HUES48 (cell line): ENCODE results near the gene SLC5A10.
"Not testable (repeated sequence)": the region's sequence is repeated elsewhere in the genome, so short reads cannot be mapped to it uniquely, and the experiment has no call there.

Source experiments
- H3K27ac ChIP-seq: one replicate; pipeline ENCODE4 v1.7.0; 2013; ENCODE audit warnings: low read depth, low read length, inconsistent platforms
- H3K27me3 ChIP-seq: 2 replicates; pipeline ENCODE4 v1.6.1; 2013; ENCODE audit warnings: mild to moderate bottlenecking, low read length; ENCODE audit not compliant: control insufficient read depth, insufficient read depth
- H3K36me3 ChIP-seq: 2 replicates; pipeline ENCODE4 v1.6.1; 2013; ENCODE audit warnings: low read length; ENCODE audit not compliant: control insufficient read depth, insufficient read depth
- H3K4me1 ChIP-seq: 2 replicates; pipeline ENCODE4 v1.6.1; 2013; ENCODE audit warnings: mild to moderate bottlenecking, low read length; ENCODE audit not compliant: control insufficient read depth, insufficient read depth
- H3K4me3 ChIP-seq: 2 replicates; pipeline ENCODE4 v1.5.1; 2013; ENCODE audit warnings: mild to moderate bottlenecking, low read depth, low read length
- H3K9ac ChIP-seq: 2 replicates; pipeline ENCODE4 v1.6.1; 2013; ENCODE audit warnings: mild to moderate bottlenecking, low read depth, low read length, moderate library complexity
- H3K9me3 ChIP-seq: 2 replicates; pipeline ENCODE4 v1.6.1; 2013; ENCODE audit warnings: low read length; ENCODE audit not compliant: control insufficient read depth, insufficient read depth

Gene SLC5A10

DNA sequence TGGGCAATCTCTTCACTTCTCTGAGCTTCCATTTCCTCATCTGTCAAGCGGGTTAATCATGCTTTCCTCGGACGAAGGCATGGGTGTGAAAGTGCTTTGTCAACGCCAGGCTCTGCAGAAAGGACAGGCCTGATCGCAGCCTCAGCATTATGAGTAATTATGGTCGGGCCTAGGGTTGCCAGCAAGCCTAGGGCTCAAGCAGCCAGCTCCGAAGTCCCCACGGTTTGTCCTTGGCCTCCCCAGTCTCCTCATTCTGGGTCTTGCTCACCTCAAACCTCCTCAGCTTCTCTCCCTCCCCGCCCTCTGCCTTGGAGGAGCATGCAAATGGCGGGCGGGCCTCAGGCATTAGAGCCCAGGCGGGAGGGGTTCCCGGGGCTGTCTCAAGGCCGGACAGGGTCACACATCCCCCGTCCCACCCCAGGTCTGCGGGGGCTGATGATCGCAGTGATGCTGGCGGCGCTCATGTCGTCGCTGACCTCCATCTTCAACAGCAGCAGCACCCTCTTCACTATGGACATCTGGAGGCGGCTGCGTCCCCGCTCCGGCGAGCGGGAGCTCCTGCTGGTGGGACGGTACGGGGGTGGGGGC lies 62.8 kb downstream of the SLC5A10 start:
- Histone ChIP-seq H3K36me3 (no peaks in the 10 kb centered on the region), H3K27ac (no peak overlapping the region), H3K4me1 (no peaks in the 10 kb centered on the region), H3K4me3 (no peak overlapping the region), H3K9me3 (no peaks in the 10 kb centered on the region), H3K27me3 (no peaks in the 10 kb centered on the region), H3K9ac (no peak overlapping the region)

DNA sequence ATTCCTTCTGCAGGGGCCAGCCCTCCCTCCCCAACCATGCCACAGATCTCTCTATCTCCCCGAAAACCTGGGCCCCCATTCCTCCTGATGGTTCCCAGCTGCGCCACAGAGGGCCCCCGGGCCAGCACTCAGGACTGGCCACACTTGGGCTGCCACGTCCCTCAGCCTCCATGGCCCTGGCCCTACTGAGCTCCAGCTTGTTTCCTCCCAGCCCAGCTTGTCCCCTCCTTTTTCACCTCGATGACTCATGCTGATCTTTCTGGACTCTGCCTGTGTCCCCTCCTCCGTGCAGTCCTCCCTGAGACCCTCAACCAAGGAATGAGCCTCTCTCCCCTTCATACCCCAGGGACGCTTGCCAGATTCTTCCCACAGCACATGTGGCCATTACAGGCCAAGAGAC lies 63.5 kb downstream of the SLC5A10 start:
- Histone ChIP-seq H3K27ac (no peak overlapping the region), H3K27me3 (no peaks in the 10 kb centered on the region), H3K9ac (no peak overlapping the region)

DNA sequence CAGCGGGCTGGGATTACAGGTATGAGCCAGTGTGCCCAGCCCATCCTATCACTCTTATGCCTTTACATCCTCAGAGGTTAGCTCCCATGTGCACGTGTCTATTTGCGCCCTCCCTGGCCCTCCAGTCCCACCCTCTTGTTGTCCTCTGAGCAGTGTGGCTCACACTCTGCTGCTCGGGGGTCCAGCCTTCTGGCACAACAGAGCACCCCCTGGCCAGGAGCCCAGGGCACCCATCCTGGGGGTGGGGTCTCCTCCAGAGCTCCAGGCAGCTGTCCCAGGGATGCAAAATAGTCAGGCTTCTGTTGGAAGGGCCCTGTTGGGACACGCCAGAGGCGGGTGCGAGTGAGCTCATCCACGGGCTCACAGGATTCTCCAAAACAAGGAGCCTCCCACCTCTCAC lies 64.3 kb downstream of the SLC5A10 start:
- no peak overlapping the region for H3K9ac ChIP-seq
- H3K27ac ChIP-seq: no peak overlapping the region
- H3K9me3 ChIP-seq: no peaks in the 10 kb centered on the region
- no peak overlapping the region for H3K4me3 ChIP-seq
- H3K36me3 ChIP-seq: no peaks in the 10 kb centered on the region
- H3K27me3 ChIP-seq: no peaks in the 10 kb centered on the region
- H3K4me1 ChIP-seq: no peaks in the 10 kb centered on the region

More for the DNA sequence above, 63.5 kb downstream of the SLC5A10 start:
- H3K36me3 ChIP-seq: no peaks in the 10 kb centered on the region
- H3K4me1 ChIP-seq: no peaks in the 10 kb centered on the region
- no peak overlapping the region for H3K4me3 ChIP-seq
- no peaks in the 10 kb centered on the region for H3K9me3 ChIP-seq

DNA sequence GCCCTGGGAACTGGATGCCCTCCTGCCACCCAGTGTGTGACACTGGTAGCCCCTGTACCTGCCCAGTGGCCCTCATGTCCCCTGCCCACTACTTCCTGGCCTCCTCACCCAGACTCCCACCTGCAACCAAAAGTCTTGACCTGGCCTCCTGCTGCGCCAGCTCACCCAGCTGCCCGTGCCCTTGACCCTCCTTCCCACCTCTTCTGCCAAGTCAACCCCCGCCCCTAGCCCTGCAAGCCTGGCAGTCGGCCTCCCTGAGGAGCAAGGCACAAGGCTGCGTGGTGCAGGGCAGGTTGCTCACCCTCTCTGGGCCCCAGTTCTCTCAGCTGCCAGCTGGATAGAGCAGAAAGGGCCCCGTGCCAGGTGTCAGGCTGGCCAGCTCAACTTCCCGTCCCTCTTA lies 64.9 kb downstream of the SLC5A10 start:
- Histone ChIP-seq H3K36me3 (no peaks in the 10 kb centered on the region), H3K4me3 (no peak overlapping the region), H3K27ac (no peak overlapping the region), H3K9ac (no peak overlapping the region), H3K4me1 (no peaks in the 10 kb centered on the region), H3K27me3 (no peaks in the 10 kb centered on the region), H3K9me3 (no peaks in the 10 kb centered on the region)

DNA sequence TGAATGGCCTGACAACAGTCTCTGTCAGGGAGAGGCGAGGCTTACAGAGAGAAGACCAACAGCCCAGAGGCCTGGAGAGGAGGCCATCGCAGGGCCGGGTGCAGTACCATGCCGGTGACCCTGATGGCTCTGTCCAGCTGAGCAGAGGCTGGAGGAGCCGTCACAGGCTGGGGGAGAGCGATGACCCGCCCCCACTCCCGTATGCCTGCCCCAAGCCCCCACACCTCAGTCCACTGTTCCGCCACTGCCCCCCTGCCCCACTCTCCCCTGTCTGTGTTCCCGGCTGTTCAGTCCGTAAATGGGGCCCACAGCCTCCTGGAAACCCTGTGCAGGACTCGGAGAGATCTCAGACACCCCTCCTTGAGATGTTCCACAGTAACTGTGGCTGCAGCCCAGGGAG lies 65.4 kb downstream of the SLC5A10 start:
- H3K27ac ChIP-seq: no peak overlapping the region
- H3K4me3 ChIP-seq: no peak overlapping the region
- no peak overlapping the region for H3K9ac ChIP-seq
- no peaks in the 10 kb centered on the region for H3K27me3 ChIP-seq
- H3K4me1 ChIP-seq: no peaks in the 10 kb centered on the region
- H3K36me3 ChIP-seq: no peaks in the 10 kb centered on the region
- no peaks in the 10 kb centered on the region for H3K9me3 ChIP-seq

DNA sequence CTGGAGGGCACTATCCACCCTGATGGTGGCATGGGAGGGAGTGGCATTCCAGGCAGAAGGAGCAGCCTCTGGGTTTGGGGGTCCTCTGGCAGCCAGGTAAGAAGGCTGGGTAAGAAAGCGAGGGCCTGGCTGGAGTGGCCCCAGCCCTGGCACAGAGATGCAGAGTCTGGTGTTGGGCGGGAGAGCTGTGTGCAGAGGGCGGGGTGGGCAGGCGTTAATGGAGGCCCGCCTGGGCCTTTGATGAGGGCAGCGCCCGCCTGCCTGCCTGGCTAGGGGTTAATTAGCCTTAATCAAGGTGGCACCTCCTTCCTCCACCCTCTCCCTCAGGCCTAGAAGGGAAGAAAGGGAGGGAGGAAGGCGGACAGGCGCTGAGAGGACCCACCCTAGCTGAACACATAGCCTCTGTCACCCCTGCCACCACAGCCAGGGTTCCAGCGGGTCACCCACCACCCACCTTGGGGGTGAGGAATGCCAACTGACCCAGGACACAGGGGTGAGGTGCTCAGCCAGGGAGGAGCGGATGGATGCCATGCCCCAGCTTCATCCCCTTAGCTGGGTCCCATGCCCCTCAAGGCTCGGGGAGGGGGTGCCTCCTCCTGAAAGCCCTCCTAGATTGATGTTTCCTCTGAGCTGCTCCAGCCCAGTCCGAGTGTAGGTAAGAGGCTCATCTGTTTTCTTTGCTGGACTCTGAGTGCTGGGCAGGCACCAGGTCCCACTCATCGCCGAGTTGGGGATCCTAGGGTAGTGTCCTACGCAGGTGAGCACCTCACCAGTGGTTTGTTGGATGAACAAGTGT lies 66.0 kb downstream of the SLC5A10 start:
- Histone ChIP-seq H3K36me3 (no peaks in the 10 kb centered on the region), H3K4me1 (no peaks in the 10 kb centered on the region), H3K4me3 (no peak overlapping the region), H3K27ac (no peak overlapping the region), H3K9me3 (no peaks in the 10 kb centered on the region), H3K27me3 (no peaks in the 10 kb centered on the region), H3K9ac (no peak overlapping the region)

DNA sequence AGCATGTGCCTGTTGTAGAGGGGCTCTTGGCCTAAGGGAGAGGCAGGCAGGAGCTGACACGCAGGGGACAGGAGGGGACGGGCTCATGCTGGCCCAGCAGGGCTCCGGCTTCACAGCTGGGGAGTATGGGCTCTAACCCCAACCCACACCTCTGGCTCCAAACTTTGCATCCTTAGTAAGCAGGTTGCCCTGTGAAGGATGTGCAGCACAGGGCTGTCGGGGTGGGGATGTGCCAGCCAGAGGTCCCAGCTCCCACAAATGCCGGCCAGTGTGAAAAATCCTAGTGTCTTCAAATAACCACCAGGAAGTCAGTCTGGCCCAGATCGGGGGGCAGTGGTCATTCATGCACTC lies 66.6 kb downstream of the SLC5A10 start:
- no peaks in the 10 kb centered on the region for H3K9me3 ChIP-seq
- H3K27me3 ChIP-seq: no peaks in the 10 kb centered on the region
- no peaks in the 10 kb centered on the region for H3K36me3 ChIP-seq
- H3K4me3 ChIP-seq: no peak overlapping the region
- no peak overlapping the region for H3K9ac ChIP-seq
- no peak overlapping the region for H3K27ac ChIP-seq
- H3K4me1 ChIP-seq: no peaks in the 10 kb centered on the region

DNA sequence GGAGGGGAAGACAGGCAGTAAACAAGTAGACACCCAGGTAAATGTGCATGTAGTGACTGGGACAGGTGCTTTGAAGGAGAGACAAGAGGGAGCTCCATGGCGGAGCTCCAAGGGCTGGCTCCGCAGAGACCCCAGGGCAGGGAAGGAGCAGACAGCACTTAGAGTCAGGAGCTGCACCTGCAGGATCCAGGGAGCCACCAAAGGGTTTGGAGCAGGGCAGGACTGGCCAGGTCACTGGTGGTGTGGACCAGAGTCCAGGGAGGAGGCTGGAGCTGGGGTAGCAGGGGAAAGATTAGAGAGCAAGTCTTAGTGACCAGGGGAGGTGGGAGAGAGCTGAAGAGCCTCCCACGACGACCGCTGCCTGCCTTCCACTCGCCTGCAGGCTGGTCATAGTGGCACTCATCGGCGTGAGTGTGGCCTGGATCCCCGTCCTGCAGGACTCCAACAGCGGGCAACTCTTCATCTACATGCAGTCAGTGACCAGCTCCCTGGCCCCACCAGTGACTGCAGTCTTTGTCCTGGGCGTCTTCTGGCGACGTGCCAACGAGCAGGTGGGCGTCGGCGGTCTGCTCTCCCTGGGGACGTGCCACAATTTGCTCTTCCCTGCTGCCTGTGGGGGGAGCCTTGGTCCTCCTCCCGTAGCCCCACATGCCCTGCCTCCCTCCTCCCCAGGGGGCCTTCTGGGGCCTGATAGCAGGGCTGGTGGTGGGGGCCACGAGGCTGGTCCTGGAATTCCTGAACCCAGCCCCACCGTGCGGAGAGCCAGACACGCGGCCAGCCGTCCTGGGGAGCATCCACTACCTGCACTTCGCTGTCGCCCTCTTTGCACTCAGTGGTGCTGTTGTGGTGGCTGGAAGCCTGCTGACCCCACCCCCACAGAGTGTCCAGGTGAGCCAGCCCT lies 67.3 kb downstream of the SLC5A10 start:
- no peak overlapping the region for H3K9ac ChIP-seq
- H3K27me3 ChIP-seq: no peaks in the 10 kb centered on the region
- H3K36me3 ChIP-seq: no peaks in the 10 kb centered on the region
- no peaks in the 10 kb centered on the region for H3K9me3 ChIP-seq
- no peak overlapping the region for H3K4me3 ChIP-seq
- no peaks in the 10 kb centered on the region for H3K4me1 ChIP-seq
- no peak overlapping the region for H3K27ac ChIP-seq

DNA sequence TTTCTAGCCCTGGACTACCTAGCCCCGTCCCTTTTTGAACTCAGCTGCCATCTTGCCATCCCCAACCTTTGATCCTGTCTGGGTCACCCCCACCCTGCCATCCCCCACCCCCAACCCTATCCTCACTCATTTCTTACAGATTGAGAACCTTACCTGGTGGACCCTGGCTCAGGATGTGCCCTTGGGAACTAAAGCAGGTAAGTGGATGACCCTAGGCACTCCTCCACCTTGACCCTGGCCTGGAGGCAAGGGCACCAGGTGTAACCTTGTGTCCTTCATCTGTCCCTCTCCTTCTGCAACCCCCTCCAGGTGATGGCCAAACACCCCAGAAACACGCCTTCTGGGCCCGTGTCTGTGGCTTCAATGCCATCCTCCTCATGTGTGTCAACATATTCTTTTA lies 68.1 kb downstream of the SLC5A10 start:
- no peaks in the 10 kb centered on the region for H3K27me3 ChIP-seq

DNA sequence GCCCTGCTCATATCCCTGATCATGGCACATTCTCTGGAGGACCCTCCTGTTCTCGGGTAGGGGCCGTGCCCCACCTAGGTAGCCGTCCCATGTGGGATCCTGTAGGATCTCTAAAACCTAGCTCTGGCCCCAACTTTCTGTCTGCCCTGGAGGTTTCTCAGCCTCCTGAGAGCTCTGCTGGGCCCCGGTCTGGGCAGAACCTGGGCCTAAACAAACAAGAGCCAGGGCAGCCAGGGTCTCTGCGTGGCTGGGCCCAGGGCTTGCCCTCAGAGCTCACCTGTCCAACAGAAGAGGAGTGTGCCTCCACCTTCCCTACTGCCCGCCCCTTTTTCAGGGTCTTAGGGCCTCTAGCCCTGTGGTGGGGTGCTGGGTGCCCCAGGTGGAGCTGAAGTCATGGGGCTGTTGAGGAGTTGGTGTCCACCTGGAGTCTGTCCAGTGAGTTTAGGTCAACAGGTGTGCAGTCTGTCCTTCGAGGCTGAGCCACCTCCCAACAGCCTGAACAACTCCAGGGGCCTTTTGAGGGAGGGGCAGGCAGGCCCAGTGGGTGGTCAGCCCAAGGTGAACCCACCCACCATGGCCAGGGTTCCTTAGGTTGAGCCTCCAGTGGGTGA lies 69.2 kb downstream of the SLC5A10 start:
- H3K4me1 ChIP-seq, H3K4me3 ChIP-seq, H3K36me3 ChIP-seq, H3K9me3 ChIP-seq, H3K27ac ChIP-seq, H3K27me3 ChIP-seq, H3K9ac ChIP-seq: not testable (repeated sequence)

More for the DNA sequence above, 68.1 kb downstream of the SLC5A10 start:
- Histone ChIP-seq H3K9me3 (no peaks in the 10 kb centered on the region), H3K4me3 (no peak overlapping the region), H3K9ac (no peak overlapping the region), H3K36me3 (no peaks in the 10 kb centered on the region), H3K27ac (no peak overlapping the region), H3K4me1 (no peaks in the 10 kb centered on the region)
